Measurements from ENCODE around the gene KIF1B.

KIF1B gene

DNA sequence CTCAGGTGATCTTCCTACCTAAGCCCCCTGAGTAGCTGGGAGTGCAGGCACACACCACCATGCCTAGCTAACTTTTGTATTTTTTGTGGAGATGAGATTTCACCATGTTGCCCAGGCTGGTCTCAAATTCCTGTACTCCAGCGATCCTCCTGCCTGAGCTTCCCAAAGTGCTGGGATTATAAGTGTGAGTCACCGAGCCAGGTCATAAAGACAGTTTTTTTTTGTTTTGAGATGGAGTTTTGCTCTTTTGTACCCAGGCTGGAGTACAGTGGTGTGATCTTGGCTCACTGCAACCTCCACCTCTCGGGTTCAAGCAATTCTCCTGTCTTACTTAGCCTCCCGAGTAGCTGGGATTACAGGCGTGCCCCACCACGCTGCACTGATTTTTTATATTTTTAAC lies 42.1 kb downstream of the KIF1B start:
- Histone ChIP-seq H3K4ac (ENCODE audit: low read length) (no peak overlapping the region), H4K8ac (ENCODE audit: low read depth, low read length) (no peak overlapping the region), H4K91ac (ENCODE audit: low read depth, low read length, poor library complexity) (no peak overlapping the region), H3K4me3 (ENCODE audit: low read length in 2 of 2) (no peak overlapping the region), H3K4me1 (ENCODE audit: control insufficient read depth in 2 of 2, insufficient read depth in 1 of 2, low read depth in 1 of 2, low read length in 2 of 2) (peaks cover 0 to 2% of the 10 kb centered on the region in 2 donors), H3K27me3 (ENCODE audit: control insufficient read depth in 3 of 3, insufficient read depth in 3 of 3, low read depth in 1 of 3, low read length in 3 of 3) (no peaks in the 10 kb centered on the region), H3K23ac (ENCODE audit: low read depth, low read length, poor library complexity) (no peak overlapping the region), H3K36me3 (replicated peaks in 1 of 2; ENCODE audit: control insufficient read depth in 2 of 2, insufficient read depth in 2 of 2, low read length in 2 of 2) (peaks cover 4 to 53% of the 10 kb centered on the region in 2 donors), H3K27ac (replicated peaks; ENCODE audit: low read length) (no peak overlapping the region), H2AFZ (ENCODE audit: low read length) (no peak overlapping the region), H3K9ac (ENCODE audit: low read depth, low read length, poor library complexity) (no peak overlapping the region), H3K4me2 (ENCODE audit: insufficient read depth, low read length, poor library complexity, severe bottlenecking) (no peak overlapping the region), H2AK5ac (ENCODE audit: low read depth, low read length) (no peak overlapping the region), H3K18ac (ENCODE audit: low read length) (no peak overlapping the region), H2BK15ac (ENCODE audit: low read length) (no peak overlapping the region), H3K14ac (ENCODE audit: low read length) (no peak overlapping the region), H2BK120ac (ENCODE audit: low read depth, low read length) (no peak overlapping the region), H3K79me1 (ENCODE audit: low read depth, low read length) (peaks cover 9% of the 10 kb centered on the region), H3K9me3 (replicated peaks in 1 of 2; ENCODE audit: control insufficient read depth in 2 of 2, insufficient read depth in 1 of 2, low read depth in 1 of 2, low read length in 2 of 2) (peaks cover 2% of the 10 kb centered on the region in 2 donors), H2BK12ac (ENCODE audit: low read length) (no peak overlapping the region), H2BK5ac (ENCODE audit: low read length) (no peak overlapping the region)
- no CpG with 5 or more reads among the region's 6 CpGs for WGBS, 2 donors (ENCODE audit: extremely low coverage in 2 of 2, insufficient read length in 2 of 2, insufficient replicate concordance in 1 of 2)
- no peak for DNase-seq (ENCODE audit: low spot score)

DNA sequence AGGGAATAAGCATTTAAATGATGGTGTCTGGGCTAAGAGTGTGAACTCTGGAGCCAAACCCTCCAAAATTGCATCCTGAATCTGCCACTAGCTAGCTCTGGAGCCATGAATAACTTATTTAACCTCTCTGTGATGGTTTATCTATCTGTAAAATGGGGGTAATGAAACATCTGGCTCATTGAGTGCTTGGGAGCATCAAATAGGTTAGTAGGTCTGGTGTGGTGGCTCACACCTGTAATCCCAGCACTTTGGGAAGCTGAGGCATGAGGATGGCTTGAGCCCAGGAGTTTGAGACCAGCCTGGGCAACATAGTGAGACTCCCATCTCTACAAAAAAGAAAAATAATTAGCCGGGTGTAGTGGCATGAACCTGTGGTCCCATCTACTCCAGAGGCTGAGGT lies 42.8 kb downstream of the KIF1B start:
- Histone ChIP-seq H3K27ac (replicated peaks; ENCODE audit: low read length) (no peak overlapping the region), H3K36me3 (replicated peaks in 1 of 2; ENCODE audit: control insufficient read depth in 2 of 2, insufficient read depth in 2 of 2, low read length in 2 of 2) (peaks cover 4 to 53% of the 10 kb centered on the region in 2 donors), H4K8ac (ENCODE audit: low read depth, low read length) (no peak overlapping the region), H2BK5ac (ENCODE audit: low read length) (no peak overlapping the region), H2BK15ac (ENCODE audit: low read length) (no peak overlapping the region), H2BK12ac (ENCODE audit: low read length) (no peak overlapping the region), H3K4me1 (ENCODE audit: control insufficient read depth in 2 of 2, insufficient read depth in 1 of 2, low read depth in 1 of 2, low read length in 2 of 2) (peaks cover 0 to 2% of the 10 kb centered on the region in 2 donors), H3K23ac (ENCODE audit: low read depth, low read length, poor library complexity) (no peak overlapping the region), H3K4me3 (ENCODE audit: low read length in 2 of 2) (no peak overlapping the region), H3K4ac (ENCODE audit: low read length) (no peak overlapping the region), H3K9ac (ENCODE audit: low read depth, low read length, poor library complexity) (no peak overlapping the region), H3K9me3 (replicated peaks in 1 of 2; ENCODE audit: control insufficient read depth in 2 of 2, insufficient read depth in 1 of 2, low read depth in 1 of 2, low read length in 2 of 2) (peaks cover 2% of the 10 kb centered on the region in 2 donors), H2BK120ac (ENCODE audit: low read depth, low read length) (no peak overlapping the region), H3K14ac (ENCODE audit: low read length) (no peak overlapping the region), H3K79me1 (ENCODE audit: low read depth, low read length) (peaks cover 9% of the 10 kb centered on the region), H2AFZ (ENCODE audit: low read length) (no peak overlapping the region), H3K27me3 (ENCODE audit: control insufficient read depth in 3 of 3, insufficient read depth in 3 of 3, low read depth in 1 of 3, low read length in 3 of 3) (no peaks in the 10 kb centered on the region), H2AK5ac (ENCODE audit: low read depth, low read length) (no peak overlapping the region), H4K91ac (ENCODE audit: low read depth, low read length, poor library complexity) (no peak overlapping the region), H3K18ac (ENCODE audit: low read length) (no peak overlapping the region), H3K4me2 (ENCODE audit: insufficient read depth, low read length, poor library complexity, severe bottlenecking) (no peak overlapping the region)
- DNase-seq (ENCODE audit: low spot score): no peak
- no CpG with 5 or more reads among the region's 1 CpG for WGBS, 2 donors (ENCODE audit: extremely low coverage in 2 of 2, insufficient read length in 2 of 2, insufficient replicate concordance in 1 of 2)

DNA sequence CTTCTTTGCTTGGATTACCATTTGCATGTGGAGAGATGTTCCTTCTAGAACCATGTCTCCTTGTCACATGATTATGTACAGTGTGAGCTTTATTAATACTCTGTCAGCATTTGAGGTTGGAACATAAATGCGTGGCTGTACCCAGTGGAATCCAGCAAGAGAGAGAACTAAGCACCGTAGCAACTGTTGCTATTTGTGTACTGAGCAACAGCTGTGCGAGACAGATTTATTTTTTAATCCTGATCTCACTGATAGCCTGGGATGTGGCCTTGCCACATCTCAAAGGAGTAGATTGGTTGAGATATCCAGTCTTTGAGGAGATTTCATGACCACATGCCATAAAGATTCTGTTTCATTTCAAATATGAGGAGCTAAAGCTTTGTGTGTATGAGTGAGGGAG lies 43.4 kb downstream of the KIF1B start:
- Histone ChIP-seq H3K4me2 (ENCODE audit: insufficient read depth, low read length, poor library complexity, severe bottlenecking) (no peak overlapping the region), H3K14ac (ENCODE audit: low read length) (no peak overlapping the region), H2BK12ac (ENCODE audit: low read length) (no peak overlapping the region), H2AK5ac (ENCODE audit: low read depth, low read length) (no peak overlapping the region), H2AFZ (ENCODE audit: low read length) (no peak overlapping the region), H3K27ac (replicated peaks; ENCODE audit: low read length) (no peak overlapping the region), H3K18ac (ENCODE audit: low read length) (no peak overlapping the region), H3K4ac (ENCODE audit: low read length) (no peak overlapping the region), H2BK120ac (ENCODE audit: low read depth, low read length) (no peak overlapping the region), H4K91ac (ENCODE audit: low read depth, low read length, poor library complexity) (no peak overlapping the region), H3K79me1 (ENCODE audit: low read depth, low read length) (peaks cover 9% of the 10 kb centered on the region), H3K4me3 (ENCODE audit: low read length in 2 of 2) (no peak overlapping the region), H3K27me3 (ENCODE audit: control insufficient read depth in 3 of 3, insufficient read depth in 3 of 3, low read depth in 1 of 3, low read length in 3 of 3) (no peaks in the 10 kb centered on the region), H4K8ac (ENCODE audit: low read depth, low read length) (no peak overlapping the region), H3K23ac (ENCODE audit: low read depth, low read length, poor library complexity) (no peak overlapping the region), H3K36me3 (replicated peaks in 1 of 2; ENCODE audit: control insufficient read depth in 2 of 2, insufficient read depth in 2 of 2, low read length in 2 of 2) (peaks cover 2 to 53% of the 10 kb centered on the region in 2 donors), H2BK15ac (ENCODE audit: low read length) (no peak overlapping the region), H2BK5ac (ENCODE audit: low read length) (no peak overlapping the region), H3K9ac (ENCODE audit: low read depth, low read length, poor library complexity) (no peak overlapping the region), H3K4me1 (ENCODE audit: control insufficient read depth in 2 of 2, insufficient read depth in 1 of 2, low read depth in 1 of 2, low read length in 2 of 2) (peaks cover 0 to 2% of the 10 kb centered on the region in 2 donors), H3K9me3 (replicated peaks in 1 of 2; ENCODE audit: control insufficient read depth in 2 of 2, insufficient read depth in 1 of 2, low read depth in 1 of 2, low read length in 2 of 2) (peaks cover 0 to 2% of the 10 kb centered on the region in 2 donors)
- no peak for DNase-seq (ENCODE audit: low spot score)
- WGBS, 2 donors (ENCODE audit: extremely low coverage in 2 of 2, insufficient read length in 2 of 2, insufficient replicate concordance in 1 of 2): no CpG with 5 or more reads among the region's 3 CpGs

DNA sequence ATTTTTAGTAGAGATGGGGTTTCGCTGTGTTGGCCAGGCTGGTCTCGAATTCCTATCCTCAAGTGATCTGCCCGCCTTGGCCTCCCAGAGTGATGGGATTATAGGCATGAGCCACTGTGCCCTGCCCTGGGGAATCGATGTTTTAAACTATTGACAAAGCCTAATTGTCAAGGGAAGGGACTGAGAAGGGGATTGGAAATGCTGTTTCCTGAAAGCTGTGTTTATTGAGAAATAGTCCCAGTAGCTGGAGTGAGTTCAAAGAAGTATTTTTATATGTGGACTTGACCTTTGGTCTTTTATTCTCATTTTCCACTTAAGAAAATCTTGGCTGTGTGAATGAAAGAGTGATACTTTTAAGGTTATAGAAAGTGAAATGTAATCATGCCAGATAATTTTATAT lies 47.5 kb downstream of the KIF1B start:
- no CpG with 5 or more reads among the region's 4 CpGs for WGBS, 2 donors (ENCODE audit: extremely low coverage in 2 of 2, insufficient read length in 2 of 2, insufficient replicate concordance in 1 of 2)
- no peaks in the 10 kb centered on the region for H3K27me3 ChIP-seq (ENCODE audit: control insufficient read depth in 3 of 3, insufficient read depth in 3 of 3, low read depth in 1 of 3, low read length in 3 of 3)
- H3K4me2 ChIP-seq (ENCODE audit: insufficient read depth, low read length, poor library complexity, severe bottlenecking): no peak overlapping the region
- no peaks in the 10 kb centered on the region for H3K4me1 ChIP-seq (ENCODE audit: control insufficient read depth in 2 of 2, insufficient read depth in 1 of 2, low read depth in 1 of 2, low read length in 2 of 2)
- H2BK15ac ChIP-seq (ENCODE audit: low read length): no peak overlapping the region
- no peak overlapping the region for H3K4ac ChIP-seq (ENCODE audit: low read length)
- H2BK5ac ChIP-seq (ENCODE audit: low read length): no peak overlapping the region
- no peak for DNase-seq (ENCODE audit: low spot score)
- no peak overlapping the region for H3K23ac ChIP-seq (ENCODE audit: low read depth, low read length, poor library complexity)
- no peak overlapping the region for H3K14ac ChIP-seq (ENCODE audit: low read length)
- H3K4me3 ChIP-seq (ENCODE audit: low read length in 2 of 2): no peak overlapping the region
- H3K27ac ChIP-seq (replicated peaks; ENCODE audit: low read length): no peak overlapping the region
- H3K9ac ChIP-seq (ENCODE audit: low read depth, low read length, poor library complexity): no peak overlapping the region
- H2AFZ ChIP-seq (ENCODE audit: low read length): no peak overlapping the region
- no peak overlapping the region for H2AK5ac ChIP-seq (ENCODE audit: low read depth, low read length)
- no peak overlapping the region for H2BK12ac ChIP-seq (ENCODE audit: low read length)
- peaks cover 5% of the 10 kb centered on the region for H3K79me1 ChIP-seq (ENCODE audit: low read depth, low read length)
- H3K9me3 ChIP-seq (replicated peaks in 1 of 2; ENCODE audit: control insufficient read depth in 2 of 2, insufficient read depth in 1 of 2, low read depth in 1 of 2, low read length in 2 of 2): no peaks in the 10 kb centered on the region
- H4K8ac ChIP-seq (ENCODE audit: low read depth, low read length): no peak overlapping the region
- H3K36me3 ChIP-seq (replicated peaks in 1 of 2; ENCODE audit: control insufficient read depth in 2 of 2, insufficient read depth in 2 of 2, low read length in 2 of 2): peaks cover 15 to 84% of the 10 kb centered on the region in 2 donors
- H3K18ac ChIP-seq (ENCODE audit: low read length): no peak overlapping the region
- no peak overlapping the region for H2BK120ac ChIP-seq (ENCODE audit: low read depth, low read length)
- no peak overlapping the region for H4K91ac ChIP-seq (ENCODE audit: low read depth, low read length, poor library complexity)

Measured in neuronal stem cell (in vitro differentiated cells).